HepG2 (cell line): ENCODE data around the gene CLDN9. TPM values are rescaled to one million over a fixed set of nuclear protein-coding genes. Genes with fewer than 3 reads are reported as not detected.

Experiments
- BRD4 ChIP-seq: sonication (generic); formaldehyde crosslinking; IDR thresholded peaks from 2 replicates; pipeline ENCODE4 v1.4.0; 2020; ENCODE audit warnings: missing genetic modification reagents
- CENPBD1 ChIP-seq: sonication (generic); formaldehyde crosslinking; IDR thresholded peaks from 2 replicates; pipeline ENCODE4 v1.8.0; 2022; ENCODE audit warnings: missing genetic modification reagents, low read depth, mild to moderate bottlenecking, borderline replicate concordance
- CENPT ChIP-seq: sonication (generic); formaldehyde crosslinking; IDR thresholded peaks from 2 replicates; pipeline ENCODE4 v1.8.0; 2022; ENCODE audit warnings: low read depth, mild to moderate bottlenecking, moderate library complexity, missing genetic modification reagents
- GABPA ChIP-seq, 2 experiments: IDR thresholded peaks; 2 replicates each; pipeline ENCODE4 v1.6.1; 2011 to 2016; ENCODE audit warnings: low read depth in 2 of 2, low read length in 1 of 2, missing biosample characterization in 1 of 2, missing genetic modification characterization in 1 of 2
- KAT7 ChIP-seq: IDR thresholded peaks from 2 replicates; pipeline ENCODE4 v1.6.1; 2018; ENCODE audit warnings: borderline replicate concordance, missing compliant biosample characterization
- NR2F1 ChIP-seq, 2 experiments: fragments of 450-650 bp in 1 of 2; formaldehyde crosslinking in 1 of 2; IDR thresholded peaks; 2 replicates each; pipeline versions ENCODE4 v1.5.0 to v1.6.1; 2016 to 2020; ENCODE audit warnings: mild to moderate bottlenecking in 1 of 2, missing compliant biosample characterization in 1 of 2, missing genetic modification reagents in 1 of 2, moderate library complexity in 1 of 2
- SMAD9 ChIP-seq: sonication (generic); formaldehyde crosslinking; IDR thresholded peaks from 2 replicates; pipeline ENCODE4 v1.5.1; 2020; ENCODE audit warnings: mild to moderate bottlenecking, missing genetic modification reagents
- SPEN ChIP-seq: sonication (generic); formaldehyde crosslinking; IDR thresholded peaks from 2 replicates; pipeline ENCODE4 v1.5.1; 2020; ENCODE audit warnings: low read depth, mild to moderate bottlenecking, missing genetic modification reagents
- SRSF4 ChIP-seq: fragments of 200-400 bp; formaldehyde crosslinking; IDR thresholded peaks from one replicate; pipeline ENCODE4 v1.6.1; 2018; ENCODE audit warnings: mild to moderate bottlenecking, low read depth, low read length, moderate library complexity; ENCODE audit not compliant: poor library complexity, severe bottlenecking
- SSRP1 ChIP-seq: IDR thresholded peaks from 2 replicates; pipeline ENCODE4 v1.6.1; 2016; ENCODE audit warnings: control low read depth
- TCF7 ChIP-seq: sonication (generic); IDR thresholded peaks from 2 replicates; pipeline ENCODE4 v1.6.1; 2016; ENCODE audit warnings: antibody characterized with exemption, low read depth
- THAP9 ChIP-seq: sonication (generic); formaldehyde crosslinking; IDR thresholded peaks from 2 replicates; pipeline ENCODE4; 2020; ENCODE audit warnings: missing genetic modification reagents, mild to moderate bottlenecking, borderline replicate concordance
- TRAFD1 ChIP-seq: sonication (generic); formaldehyde crosslinking; IDR thresholded peaks from 2 replicates; pipeline ENCODE4 v1.5.1; 2020; ENCODE audit warnings: missing genetic modification reagents, mild to moderate bottlenecking, borderline replicate concordance
- ZNF251 ChIP-seq: sonication (generic); formaldehyde crosslinking; IDR thresholded peaks from 2 replicates; pipeline ENCODE4 v1.9.0; 2021; ENCODE audit warnings: mild to moderate bottlenecking, missing genetic modification reagents
- ZNF274 ChIP-seq: sonication (generic); formaldehyde crosslinking; IDR thresholded peaks from 2 replicates; pipeline ENCODE4 v1.5.1; 2020; ENCODE audit warnings: mild to moderate bottlenecking, missing genetic modification reagents
- ZNF446 ChIP-seq: sonication (generic); formaldehyde crosslinking; IDR thresholded peaks from 2 replicates; pipeline ENCODE4 v1.5.0; 2020; ENCODE audit warnings: mild to moderate bottlenecking, missing genetic modification reagents
- ZNF576 ChIP-seq: sonication (generic); formaldehyde crosslinking; IDR thresholded peaks from 2 replicates; pipeline ENCODE4 v1.4.0; 2020; ENCODE audit warnings: mild to moderate bottlenecking, missing genetic modification reagents
- ZNF597 ChIP-seq: sonication (generic); formaldehyde crosslinking; IDR thresholded peaks from 2 replicates; pipeline ENCODE4 v1.5.0; 2020; ENCODE audit warnings: missing genetic modification reagents
- ZNF704 ChIP-seq: sonication (generic); formaldehyde crosslinking; IDR thresholded peaks from 2 replicates; pipeline ENCODE4 v1.8.1; 2023; ENCODE audit warnings: mild to moderate bottlenecking, inconsistent platforms, moderate library complexity, missing genetic modification reagents, borderline replicate concordance
- ZNF737 ChIP-seq: sonication (generic); formaldehyde crosslinking; IDR thresholded peaks from 2 replicates; pipeline ENCODE4 v1.5.0; 2020; ENCODE audit warnings: missing genetic modification reagents, mild to moderate bottlenecking, borderline replicate concordance
- polyA plus RNA-seq, 8 experiments: library from polyadenylated mRNA; depleted of rRNA in 3 of 8; stranded (reverse) in 7 of 8; unstranded in 1 of 8; fragments of >200 nt; fragmentation: Illumina TruSeq in 4 of 8; extraction: Trizol in 4 of 8; gene quantifications; 2 replicates each; pipeline versions ENCODE4 v1.2.1 to v1.2.3, GENCODE V29; 2011 to 2016; ENCODE audit warnings: low read depth in 4 of 8, missing spikeins in 1 of 8, mixed read lengths in 1 of 8; ENCODE audit not compliant: insufficient read depth in 1 of 8
- total RNA-seq, 5 experiments: library from RNA; depleted of rRNA; stranded (reverse); fragments of >200 nt; fragmentation: Illumina TruSeq; extraction: Trizol; gene quantifications; 2 replicates each; pipeline ENCODE4 v1.2.3, GENCODE V29; 2016; ENCODE audit warnings: low read depth in 1 of 5

The CLDN9 gene
- total and polyA plus RNA-seq, 2 of the 13 experiments (the other 11 are each of a cell fraction or from before 2014, with no cell fraction given): 0.15 to 0.26 TPM

- TF ChIP-seq TRAFD1 (CRISPR knock-in tag) (no peak), ZNF704 (peak; percentile 23; the same call in 1 of the 2 replicates), ZNF737 (CRISPR knock-in tag) (0 out of 2 replicates have a peak, but pooled peaks have one; percentile 65), SRSF4 (no peak), ZNF274 (peak; percentile 53; the same call in 1 of the 2 replicates), SMAD9 (0 out of 2 replicates have a peak, but pooled peaks have one; percentile 29), ZNF446 (CRISPR knock-in tag) (no peak), ZNF576 (no peak), SSRP1 (CRISPR knock-in tag) (peak; percentile 75; the same call in 1 of the 2 replicates), THAP9 (CRISPR knock-in tag) (no peak), GABPA (IDR thresholded peaks at IDR 0.05; ENCODE audit: low read depth, low read length) (no peak; the same call in 1 of the 2 replicates), GABPA (CRISPR knock-in tag; IDR thresholded peaks at IDR 0.05; ENCODE audit: low read depth) (peak; percentile 76), CENPBD1 (CRISPR knock-in tag) (no peak), NR2F1 (CRISPR knock-in tag; IDR thresholded peaks at IDR 0.05) (peak; percentile 88 to 95; a peak in 3 of 4 replicates), TCF7 (0 out of 2 replicates have a peak, but pooled peaks have one; percentile 31), KAT7 (CRISPR knock-in tag) (no peak; the same call in 1 of the 2 replicates), BRD4 (peak; percentile 30), CENPT (CRISPR knock-in tag) (no peak), SPEN (CRISPR knock-in tag) (0 out of 2 replicates have a peak, but pooled peaks have one; percentile 22), ZNF251 (no peak), ZNF597 (CRISPR knock-in tag) (no peak)
Observed at GRCh38 chr16:3020604-3021448, 8.1 kb downstream of the CLDN9 start (continued).
